Lung (tissue), 12 donors: ENCODE results near the gene BICC1. TPM values are rescaled to one million over a fixed set of nuclear protein-coding genes. Genes with fewer than 3 reads are reported as not detected.
A peak's percentile ranks its signal among the peaks of the same experiment; 100 is the strongest.

Source experiments
- ATAC-seq: fragments of 200-7000 bp; cut with Tn5 transposase; one replicate; pipeline ENCODE4 v1.9.1; 2020; ENCODE audit warnings: moderate number of reproducible peaks; ENCODE audit not compliant: insufficient read depth, low FRiP score
- DNase-seq, 3 donors: peaks; one replicate each; pipeline ENCODE4 v3.0.0-alpha.2; 2013 to 2017
- H3K27ac ChIP-seq, 2 donors: one replicate each; pipeline ENCODE4 v1.5.1; 2013; ENCODE audit warnings: mild to moderate bottlenecking in 2 of 2, moderate library complexity in 2 of 2, control low read depth in 1 of 2, inconsistent platforms in 1 of 2, low read depth in 1 of 2, low read length in 1 of 2
- H3K27me3 ChIP-seq, 3 donors: one replicate each; pipeline ENCODE4 v1.5.1; 2013; ENCODE audit warnings: low read length in 2 of 3; ENCODE audit not compliant: control insufficient read depth in 3 of 3, insufficient read depth in 3 of 3
- H3K36me3 ChIP-seq, 4 donors: one replicate each; pipeline ENCODE4 v1.5.1; 2013; ENCODE audit warnings: low read length in 4 of 4, mild to moderate bottlenecking in 1 of 4, moderate library complexity in 1 of 4; ENCODE audit not compliant: control insufficient read depth in 4 of 4, insufficient read depth in 4 of 4
- H3K4me1 ChIP-seq, 5 donors: one replicate each; pipeline ENCODE4 v1.5.1; 2013; ENCODE audit warnings: low read length in 5 of 5, mild to moderate bottlenecking in 2 of 5, moderate library complexity in 1 of 5; ENCODE audit not compliant: control insufficient read depth in 5 of 5, insufficient read depth in 5 of 5
- H3K4me3 ChIP-seq: one replicate; pipeline ENCODE4 v1.5.1; 2013; ENCODE audit warnings: mild to moderate bottlenecking, control low read depth, moderate library complexity
- H3K9ac ChIP-seq, 2 donors: one replicate each; pipeline ENCODE4 v1.5.1; 2013; ENCODE audit warnings: low read length in 2 of 2, control low read depth in 1 of 2; ENCODE audit not compliant: insufficient read depth in 1 of 2
- H3K9me3 ChIP-seq, 4 donors: one replicate each; pipeline ENCODE4 v1.5.1; 2013; ENCODE audit warnings: low read length in 3 of 4, mild to moderate bottlenecking in 1 of 4, moderate library complexity in 1 of 4; ENCODE audit not compliant: control insufficient read depth in 4 of 4, insufficient read depth in 3 of 4
- CTCF ChIP-seq: IDR thresholded peaks from 2 replicates; pipeline ENCODE4 v1.5.1; 2012; ENCODE audit warnings: mild to moderate bottlenecking; ENCODE audit errors: control extremely low read depth, extremely low read depth
- WGBS, 2 donors: extraction: QIAGEN DNeasy Blood & Tissue Kit; methylation state at CpG; one replicate each; pipeline ENCODE4 v1.1.7; 2013; 5-methylcytosine and 5-hydroxymethylcytosine counted together
- polyA plus RNA-seq, 2 donors: library from polyadenylated mRNA; stranded (reverse); fragments of 200-250 nt; gene quantifications; one replicate each; pipeline ENCODE4 v1.2.1, GENCODE V29; 2013
- total RNA-seq, 2 donors: library from RNA; depleted of rRNA in 1 of 2; stranded (reverse); fragments of >200 nt in 1 of 2; gene quantifications; one replicate each; pipeline ENCODE4 v1.2.1, GENCODE V29; 2014 to 2021
- donor health status: control.
- donor health status: control.
- donor health status: Bipolar disorder and iron deficiency.
- donor health status: healthy.
- donor health status: DM: yes; HTN: yes; CAD: no.

The BICC1 gene
- total and polyA plus RNA-seq, 4 donors, result 2.3 to 43.1 (median 5.9) TPM

GRCh38 chr10:58574058-58574457 is 61.4 kb downstream of the BICC1 start:
- Histone ChIP-seq H3K27me3 (no peaks in the 10 kb centered on the region), H3K4me1 (peaks cover 0 to 53% (median 22%) of the 10 kb centered on the region in 5 donors), H3K9me3 (peaks cover 0 to 9% (median under 1%) of the 10 kb centered on the region in 4 donors), H3K36me3 (peaks cover 0 to 3% (median 0%) of the 10 kb centered on the region in 4 donors), H3K9ac (no peak overlapping the region), H3K27ac (no peak overlapping the region), H3K4me3 (no peak overlapping the region)
- DNase-seq (no peak), ATAC-seq (no peak)
- 55 to 63% methylated on average over 1 of the region's 1 CpG for WGBS, 2 donors
- no peak for TF ChIP-seq CTCF

GRCh38 chr10:58575491-58575890 is 62.8 kb downstream of the BICC1 start:
- ATAC-seq, result no peak
- Histone ChIP-seq H3K36me3 (no peaks in the 10 kb centered on the region), H3K9me3 (peaks cover 0 to 5% (median 0%) of the 10 kb centered on the region in 4 donors), H3K4me3 (no peak overlapping the region), H3K27ac (no peak overlapping the region), H3K9ac (peak overlapping the region in 1 of 2 donors; percentile 43), H3K27me3 (no peaks in the 10 kb centered on the region), H3K4me1 (peaks cover 0 to 59% (median 22%) of the 10 kb centered on the region in 5 donors)
- no peak for DNase-seq
- no peak for TF ChIP-seq CTCF
- 86 to 95% methylated on average over 4 of the region's 4 CpGs for WGBS, 2 donors

GRCh38 chr10:58576751-58577436 is 64.2 kb downstream of the BICC1 start:
- TF ChIP-seq CTCF, result no peak
- no peaks in the 10 kb centered on the region for H3K36me3 ChIP-seq
- 53 to 55% methylated on average over 3 of the region's 3 CpGs for WGBS, 2 donors
- no peaks in the 10 kb centered on the region for H3K9me3 ChIP-seq
- no peak overlapping the region for H3K4me3 ChIP-seq
- no peaks in the 10 kb centered on the region for H3K27me3 ChIP-seq
- H3K4me1 ChIP-seq, result peaks cover 0 to 59% (median 22%) of the 10 kb centered on the region in 5 donors
- ATAC-seq (no peak), DNase-seq (peak in 1 of 3 donors; percentile 52)
- no peak overlapping the region for H3K9ac ChIP-seq
- H3K27ac ChIP-seq, result peak overlapping the region; percentile 10 to 60
